ES-I3 (cell line): ENCODE measurements around the gene ADARB1.

ENCODE experiments used
- H3K36me3 ChIP-seq: 2 replicates; pipeline ENCODE4 v1.6.1; 2013; ENCODE audit warnings: mild to moderate bottlenecking, low read length, control low read depth, moderate library complexity; ENCODE audit not compliant: insufficient read depth
- H3K4me1 ChIP-seq: 2 replicates; pipeline ENCODE4 v1.6.1; 2013; ENCODE audit warnings: mild to moderate bottlenecking, control low read depth, low read length; ENCODE audit not compliant: insufficient read depth
- H3K9ac ChIP-seq: 2 replicates; pipeline ENCODE4 v1.6.1; 2013; ENCODE audit warnings: low read depth, mild to moderate bottlenecking, low read length, moderate library complexity
- H3K9me3 ChIP-seq: 2 replicates; pipeline ENCODE4 v1.6.1; 2013; ENCODE audit warnings: mild to moderate bottlenecking, low read length, moderate library complexity; ENCODE audit not compliant: control insufficient read depth, insufficient read depth

Gene ADARB1

DNA sequence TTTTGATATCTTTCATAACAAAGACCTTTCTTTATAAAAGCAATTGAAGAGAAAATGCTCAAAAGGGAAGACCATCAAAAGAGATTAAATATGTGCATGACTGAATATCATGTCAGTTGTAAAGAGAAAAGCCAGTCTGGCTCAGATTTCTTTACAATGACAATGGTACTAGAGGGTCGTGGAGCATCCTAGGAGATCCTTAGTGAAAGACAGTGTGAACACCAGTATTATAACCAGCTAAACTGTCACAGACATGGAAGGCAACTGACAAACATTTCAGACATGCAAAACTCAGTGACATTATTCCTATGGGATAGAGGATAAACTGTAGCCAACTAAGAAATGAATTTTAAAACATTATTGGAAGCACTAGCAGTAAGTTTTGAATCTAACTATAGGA is 27.1 kb upstream of the ADARB1 start:
- Histone ChIP-seq H3K36me3 (no peaks in the 10 kb centered on the region), H3K4me1 (0 out of 2 replicates have a peak, but pooled peaks cover 2% of the 10 kb centered on the region), H3K9me3 (no peaks in the 10 kb centered on the region), H3K9ac (no peak overlapping the region)

DNA sequence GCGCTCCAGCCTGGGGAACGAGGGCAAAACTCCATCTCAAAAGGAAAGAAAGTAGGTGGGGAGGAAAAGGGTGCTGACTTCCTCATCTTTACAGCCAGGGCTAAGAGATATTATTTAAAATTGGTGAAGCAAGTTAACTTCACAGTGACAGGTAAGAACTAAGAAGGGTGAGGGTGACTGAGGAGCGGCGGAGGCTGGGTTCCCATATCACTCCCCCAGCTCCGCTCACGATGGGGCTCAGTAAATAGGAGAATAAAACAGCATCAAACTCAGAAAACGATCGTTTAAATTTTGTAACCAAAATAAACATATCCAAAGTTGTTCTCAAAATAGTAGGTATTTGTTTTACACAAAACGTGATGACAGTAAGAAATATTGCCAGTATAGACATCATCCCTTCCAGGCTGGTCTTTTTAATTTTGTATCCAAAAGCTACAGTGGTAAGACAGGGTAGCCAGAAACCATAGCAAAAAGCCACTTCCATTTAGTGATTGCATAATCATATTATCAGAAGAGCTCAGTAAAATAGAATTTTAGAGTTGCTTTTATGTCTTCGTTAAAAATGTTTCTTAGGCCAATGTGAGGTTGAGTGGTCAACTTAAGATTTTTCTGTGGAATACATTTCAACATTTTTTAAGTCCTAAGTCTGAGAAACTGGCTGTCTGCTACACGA is 26.2 kb upstream of the ADARB1 start:
- H3K4me1 ChIP-seq, result 0 out of 2 replicates have a peak, but pooled peaks cover 2% of the 10 kb centered on the region
- H3K9me3 ChIP-seq, result no peaks in the 10 kb centered on the region
- H3K36me3 ChIP-seq, result no peaks in the 10 kb centered on the region

DNA sequence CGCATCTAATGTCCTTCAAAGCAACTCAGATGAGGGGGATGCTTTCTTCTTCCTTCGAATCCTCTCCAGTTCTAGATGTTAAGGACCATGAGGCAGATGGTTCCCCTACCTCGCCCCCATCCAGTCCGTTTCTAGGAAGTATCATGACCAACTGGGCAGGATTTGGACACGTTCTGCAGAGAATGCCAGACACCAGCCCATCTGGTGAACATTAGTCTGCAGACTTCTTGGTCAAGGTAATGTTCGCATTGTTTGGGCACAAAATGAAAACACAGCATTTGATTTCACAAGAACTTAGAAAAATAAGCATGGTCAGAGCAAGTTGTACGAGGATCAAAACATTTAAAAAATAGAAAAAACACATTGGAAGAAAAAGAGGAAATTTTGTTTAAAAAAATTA is 25.4 kb upstream of the ADARB1 start:
- Histone ChIP-seq H3K9me3 (no peaks in the 10 kb centered on the region), H3K4me1 (0 out of 2 replicates have a peak, but pooled peaks cover 2% of the 10 kb centered on the region), H3K9ac (no peak overlapping the region), H3K36me3 (no peaks in the 10 kb centered on the region)

More for the DNA sequence above, 26.2 kb upstream of the ADARB1 start:
- no peak overlapping the region for H3K9ac ChIP-seq

DNA sequence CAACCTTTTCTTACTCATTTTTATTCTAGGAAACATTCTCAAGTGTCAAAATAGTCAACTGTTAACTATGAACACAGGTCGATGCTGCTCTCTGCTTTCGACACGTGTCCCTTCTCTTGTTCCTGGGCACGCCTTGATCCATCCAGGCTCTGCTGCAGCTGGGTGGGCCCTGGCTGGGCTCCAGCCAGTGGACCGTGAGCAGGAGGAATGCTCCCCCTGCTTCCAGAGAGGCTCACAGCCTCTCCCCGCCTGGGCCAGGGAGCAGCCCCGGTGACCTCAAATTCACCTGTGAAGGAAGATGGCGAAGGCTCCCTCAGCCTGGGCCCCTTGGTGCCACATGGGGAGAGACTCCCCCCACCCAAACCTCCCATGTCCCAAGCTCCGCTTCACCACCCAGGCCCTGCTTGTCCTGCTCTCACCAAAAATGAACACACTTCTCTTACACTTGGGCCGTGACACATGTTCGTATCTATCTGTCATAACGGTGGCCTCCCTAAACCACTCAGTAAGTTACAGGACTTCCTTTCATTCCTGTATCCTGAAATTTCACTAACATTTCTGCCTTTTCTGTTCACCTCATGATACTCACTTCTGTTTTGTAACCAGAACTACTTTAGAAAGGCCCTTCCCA is 24.6 kb upstream of the ADARB1 start:
- H3K36me3 ChIP-seq, result no peaks in the 10 kb centered on the region
- H3K9ac ChIP-seq, result no peak overlapping the region
- H3K4me1 ChIP-seq, result 0 out of 2 replicates have a peak, but pooled peaks cover 2% of the 10 kb centered on the region
- H3K9me3 ChIP-seq, result no peaks in the 10 kb centered on the region

DNA sequence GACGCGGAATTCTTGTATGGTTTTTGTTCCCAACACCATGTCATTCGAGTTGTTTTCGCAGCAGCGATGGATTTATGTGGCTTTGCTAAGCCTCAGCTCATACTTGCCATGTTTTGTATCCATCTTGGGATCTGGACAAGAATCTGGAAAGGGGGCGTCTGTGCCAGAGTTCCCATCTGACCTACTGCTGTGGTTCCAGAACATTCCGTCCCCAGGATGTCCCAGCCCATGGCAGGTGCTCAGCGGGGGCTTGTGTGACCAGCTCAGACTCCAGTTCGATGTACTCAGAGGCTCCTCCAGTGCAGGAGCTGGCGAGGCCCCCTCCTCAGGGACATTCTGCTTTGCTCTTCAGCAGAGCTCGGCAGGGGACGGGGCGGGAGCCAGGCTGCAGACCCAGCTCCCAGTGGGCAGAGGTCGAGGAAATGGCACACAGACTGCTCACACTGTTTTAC is 24.0 kb upstream of the ADARB1 start:
- H3K9me3 ChIP-seq, result no peaks in the 10 kb centered on the region
- no peaks in the 10 kb centered on the region for H3K36me3 ChIP-seq
- H3K4me1 ChIP-seq, result 0 out of 2 replicates have a peak, but pooled peaks cover 2% of the 10 kb centered on the region
- H3K9ac ChIP-seq, result no peak overlapping the region

DNA sequence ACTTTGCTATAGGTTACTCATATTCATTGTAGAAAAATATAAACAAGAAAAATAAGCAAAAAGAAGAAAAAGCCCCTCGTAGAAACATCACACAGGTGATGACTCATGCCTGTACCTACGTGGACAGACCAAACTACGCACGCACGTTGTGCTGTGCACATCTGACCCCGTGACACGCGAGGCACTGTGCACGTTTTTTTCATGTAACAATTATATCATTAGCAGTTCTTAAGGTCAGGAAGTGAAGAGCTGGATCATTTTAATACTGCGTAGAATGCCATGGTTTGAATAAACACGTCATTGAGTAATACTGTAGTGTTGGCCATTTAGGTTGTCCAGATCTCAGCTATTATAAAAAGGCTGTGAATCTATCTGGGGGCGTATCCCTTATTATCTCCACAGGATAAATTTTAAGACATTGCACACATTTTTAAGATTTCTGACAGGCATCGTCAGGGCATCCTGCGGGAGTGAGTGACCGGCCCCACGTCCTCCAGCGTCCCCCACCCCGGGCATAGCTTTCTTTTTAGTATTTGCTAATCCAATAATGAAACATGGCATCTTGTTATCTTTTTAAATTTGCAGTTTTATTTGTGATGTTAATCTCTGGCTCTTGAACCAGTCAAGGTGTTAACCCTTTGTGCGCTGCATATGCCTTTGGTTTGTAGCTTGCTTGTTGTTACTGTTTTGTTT is 23.4 kb upstream of the ADARB1 start:
- no peaks in the 10 kb centered on the region for H3K36me3 ChIP-seq
- H3K9ac ChIP-seq, result no peak overlapping the region
- 0 out of 2 replicates have a peak, but pooled peaks cover 2% of the 10 kb centered on the region for H3K4me1 ChIP-seq
- H3K9me3 ChIP-seq, result no peaks in the 10 kb centered on the region

DNA sequence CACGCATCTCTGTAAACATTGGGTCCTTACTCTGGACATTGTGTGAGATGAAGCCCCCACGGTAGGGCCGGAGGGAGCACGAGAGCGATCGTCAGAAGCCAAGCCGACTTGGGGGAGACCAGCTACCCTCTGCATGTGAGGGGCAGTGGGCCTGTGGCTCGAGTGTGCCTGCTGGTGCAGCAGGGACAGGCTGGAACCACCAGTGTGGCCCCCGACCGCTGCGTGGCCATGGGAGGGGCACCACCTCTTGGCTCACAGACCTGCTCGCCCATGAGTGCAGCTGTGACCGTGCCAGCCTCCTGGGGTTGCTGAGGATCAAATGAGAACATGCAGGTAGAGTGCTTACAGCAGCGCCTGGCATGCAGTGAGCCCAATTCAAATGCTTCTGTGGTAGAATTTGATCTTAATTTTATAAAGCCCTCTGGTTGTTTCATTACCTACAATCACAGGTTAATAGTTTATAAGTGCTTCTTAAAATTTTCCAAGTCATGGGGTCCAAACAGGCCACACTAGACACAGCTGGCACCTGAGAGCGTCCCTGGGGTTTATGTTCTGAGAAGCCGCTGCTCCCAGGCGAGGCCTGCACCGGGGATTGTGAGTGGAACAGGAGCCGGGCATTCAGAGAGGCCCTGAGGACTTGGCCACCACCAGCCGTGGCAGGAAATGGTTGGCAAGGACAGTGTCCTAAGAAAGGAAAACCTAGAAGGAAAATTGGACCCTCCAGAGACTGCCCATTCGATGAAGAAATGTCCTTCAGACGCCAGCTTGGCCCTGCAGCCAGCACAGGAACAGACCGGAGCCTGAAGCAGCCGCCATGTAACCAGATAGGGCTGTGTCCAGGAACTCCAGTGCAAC is 22.6 kb upstream of the ADARB1 start:
- Histone ChIP-seq H3K9me3 (no peaks in the 10 kb centered on the region), H3K9ac (no peak overlapping the region), H3K36me3 (no peaks in the 10 kb centered on the region), H3K4me1 (0 out of 2 replicates have a peak, but pooled peaks cover 2% of the 10 kb centered on the region)

DNA sequence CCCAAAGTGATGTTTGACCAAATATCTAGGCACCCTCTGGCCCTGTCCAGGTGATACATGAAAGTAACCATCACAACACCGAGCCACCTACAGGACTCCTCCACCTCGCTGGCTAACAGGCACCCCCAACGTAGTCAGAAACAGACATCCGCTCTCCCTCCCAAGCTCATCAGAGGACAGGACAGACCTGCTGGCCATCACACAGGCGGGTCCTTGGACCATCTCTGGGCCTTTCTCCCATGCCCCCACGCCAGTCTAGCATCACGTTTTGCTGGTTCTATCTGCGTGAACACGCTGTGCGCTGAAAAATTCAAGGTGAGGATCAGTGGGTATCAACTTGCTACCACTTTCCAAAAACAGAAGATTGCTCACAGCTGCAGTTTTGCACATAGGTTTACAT is 21.4 kb upstream of the ADARB1 start:
- H3K9me3 ChIP-seq, result no peaks in the 10 kb centered on the region
- 0 out of 2 replicates have a peak, but pooled peaks cover 2% of the 10 kb centered on the region for H3K4me1 ChIP-seq
- H3K36me3 ChIP-seq, result no peaks in the 10 kb centered on the region
- no peak overlapping the region for H3K9ac ChIP-seq

DNA sequence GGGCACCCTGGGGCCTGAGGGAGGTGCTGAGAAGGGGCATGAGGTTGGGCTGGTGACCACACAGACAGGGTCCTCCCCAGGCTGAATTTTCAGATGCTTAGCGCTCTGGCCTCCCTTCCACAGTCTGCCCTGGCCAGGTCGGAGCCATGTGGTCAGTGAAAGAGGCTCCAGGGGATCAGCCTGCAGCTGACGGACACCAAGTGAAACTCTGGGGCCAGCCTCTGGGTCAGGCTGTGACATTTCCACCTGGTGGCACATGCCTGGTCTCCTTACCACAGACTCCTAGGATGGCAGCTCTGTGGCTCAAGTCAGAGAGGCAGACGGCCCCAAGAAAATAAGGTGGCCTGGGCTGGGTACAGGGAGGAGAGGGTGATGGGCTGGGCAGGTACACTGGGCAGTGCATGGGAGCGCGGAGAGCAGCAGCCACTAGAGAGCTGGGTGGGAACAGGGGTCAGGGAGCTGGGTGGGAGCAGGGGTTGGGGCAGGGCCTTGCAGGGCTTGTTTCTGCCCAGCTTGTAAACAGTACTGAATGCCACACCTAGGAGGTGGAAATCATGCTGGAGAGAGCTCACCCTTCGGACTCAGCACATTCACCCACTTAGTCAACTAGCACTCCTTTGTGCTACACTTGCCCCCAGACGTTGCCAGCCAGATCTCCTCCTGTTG is 20.7 kb upstream of the ADARB1 start:
- Histone ChIP-seq H3K4me1 (0 out of 2 replicates have a peak, but pooled peaks cover 2% of the 10 kb centered on the region), H3K9me3 (no peaks in the 10 kb centered on the region), H3K9ac (no peak overlapping the region), H3K36me3 (no peaks in the 10 kb centered on the region)

DNA sequence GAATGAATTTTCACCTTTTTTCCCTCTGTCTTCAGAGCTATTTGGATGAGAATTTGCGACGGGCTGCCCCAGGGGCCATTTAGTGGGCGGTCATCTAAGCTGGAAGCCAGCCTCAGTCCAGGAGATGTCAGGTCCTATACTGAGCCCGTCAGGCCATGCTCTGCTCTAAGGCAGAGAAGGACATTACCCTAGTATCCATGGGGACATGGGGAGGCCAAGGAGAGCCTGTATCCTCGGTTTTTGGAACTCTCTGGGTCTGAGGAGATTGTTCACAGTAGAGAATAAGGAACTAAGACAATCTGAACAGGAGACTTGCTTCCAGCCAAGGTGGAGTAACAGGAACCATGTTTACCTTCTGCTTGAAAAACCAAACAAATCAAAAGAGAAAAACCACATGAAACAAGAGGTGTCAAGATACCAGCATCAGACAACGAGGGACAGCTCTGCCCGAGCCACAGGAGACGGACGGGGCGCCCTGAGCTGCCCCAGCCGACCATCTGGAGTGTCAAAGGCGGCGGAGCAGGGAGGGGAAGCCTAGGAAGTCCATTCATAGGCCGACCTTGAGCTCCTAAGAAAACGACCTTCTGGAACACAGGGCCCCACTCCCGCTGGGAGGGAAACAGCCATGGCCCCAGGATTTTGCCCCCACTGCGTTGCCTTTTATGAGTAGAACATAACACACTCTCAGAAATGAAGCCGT is 20.0 kb upstream of the ADARB1 start:
- 0 out of 2 replicates have a peak, but pooled peaks cover 2% of the 10 kb centered on the region for H3K4me1 ChIP-seq
- H3K36me3 ChIP-seq, result no peaks in the 10 kb centered on the region
- H3K9ac ChIP-seq, result no peak overlapping the region
- H3K9me3 ChIP-seq, result no peaks in the 10 kb centered on the region

DNA sequence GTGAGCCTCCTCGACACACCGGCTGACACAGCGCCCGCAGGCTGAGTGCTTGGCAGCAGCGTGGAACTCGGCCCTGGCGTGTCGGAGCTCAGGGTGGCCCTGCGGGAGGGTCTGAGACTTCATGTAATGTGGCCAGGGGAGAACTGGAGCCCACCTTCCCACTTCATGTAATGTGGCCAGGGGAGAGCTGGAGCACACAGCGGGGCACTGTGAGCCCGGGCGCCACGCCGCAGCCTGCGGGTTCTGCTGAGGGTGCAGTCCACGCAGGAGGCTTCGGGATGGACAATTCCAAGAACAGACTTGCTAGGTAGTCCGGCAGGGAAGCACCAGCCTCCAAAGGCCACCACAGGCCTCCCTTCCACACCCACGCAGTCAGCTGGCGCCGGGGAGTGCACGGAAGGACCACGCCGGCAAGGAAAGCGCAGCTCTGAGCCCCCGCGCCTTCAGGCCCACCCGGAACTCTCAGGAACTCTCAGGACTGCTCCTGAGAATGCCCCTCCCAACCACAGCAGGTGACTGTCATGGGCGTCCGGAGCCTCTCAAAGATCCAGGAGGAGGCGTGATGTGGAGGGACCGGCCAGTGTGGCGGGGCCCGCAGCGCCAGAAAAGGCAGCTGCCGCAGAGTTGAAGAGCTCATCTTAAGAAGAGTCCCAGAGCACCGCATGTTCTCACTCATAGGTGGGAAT is 19.3 kb upstream of the ADARB1 start:
- no peak overlapping the region for H3K9ac ChIP-seq
- no peaks in the 10 kb centered on the region for H3K9me3 ChIP-seq
- 0 out of 2 replicates have a peak, but pooled peaks cover 2% of the 10 kb centered on the region for H3K4me1 ChIP-seq
- no peaks in the 10 kb centered on the region for H3K36me3 ChIP-seq

DNA sequence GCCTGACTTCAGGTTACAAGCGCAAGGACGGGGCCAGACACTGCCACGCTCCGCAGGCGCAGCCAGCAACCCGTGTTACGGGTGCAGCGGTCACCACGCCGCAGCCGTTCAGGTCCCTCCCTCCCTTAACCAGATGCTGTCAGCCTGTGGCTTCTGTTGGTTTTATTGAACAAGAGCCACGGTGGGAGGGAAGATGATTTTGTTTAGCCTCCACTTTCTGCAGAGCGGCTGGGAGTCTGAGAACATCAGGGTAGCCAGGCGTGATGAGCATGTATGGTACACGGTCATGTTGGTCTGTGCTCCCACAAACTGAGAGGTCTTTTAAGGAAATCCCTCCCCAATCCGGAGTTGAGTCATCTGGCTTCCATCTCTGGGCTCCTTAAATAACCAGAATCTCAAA is 18.5 kb upstream of the ADARB1 start:
- Histone ChIP-seq H3K4me1 (no peaks in the 10 kb centered on the region), H3K9ac (no peak overlapping the region), H3K36me3 (no peaks in the 10 kb centered on the region), H3K9me3 (no peaks in the 10 kb centered on the region)
